HG03575 (cell line): ENCODE results near the gene ACOT11.

Experiments used
- ATAC-seq: cut with Tn5 transposase; IDR thresholded peaks from one replicate; pipeline ENCODE4 v1.9.1; 2021; ENCODE audit not compliant: unreplicated experiment, insufficient number of reproducible peaks, low FRiP score; ENCODE audit errors: extremely low read depth

Gene ACOT11

DNA sequence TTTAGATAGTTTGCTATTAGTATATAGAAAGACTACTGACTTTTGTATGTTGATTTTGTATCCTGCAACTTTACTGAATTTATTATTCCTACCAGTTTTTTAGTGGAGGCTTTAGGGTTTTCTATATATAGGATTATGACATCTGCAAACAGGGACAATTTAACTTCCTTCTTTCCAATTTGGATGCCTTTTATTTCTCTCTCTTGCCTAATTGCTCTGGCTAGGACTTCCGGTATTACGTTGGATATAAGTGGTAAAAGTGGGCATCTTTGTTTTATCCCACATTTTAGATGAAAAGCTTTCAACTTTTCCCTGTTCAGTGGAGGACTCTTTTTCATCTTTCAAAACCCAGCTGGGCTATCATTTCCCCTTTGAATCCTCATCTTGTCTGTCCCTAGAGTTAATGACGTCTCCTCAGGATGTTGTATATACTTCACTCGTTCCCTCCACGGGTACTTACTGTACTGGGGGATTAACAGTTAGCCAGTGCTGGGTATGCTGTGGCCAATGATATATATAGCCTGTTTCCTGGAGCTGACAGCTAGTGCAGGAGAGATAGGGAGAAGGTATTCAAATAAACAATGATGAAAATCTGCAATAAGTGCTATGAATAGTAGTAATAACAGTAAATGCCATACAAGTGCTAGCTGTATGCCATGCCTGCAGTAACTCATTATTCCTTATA, 9.8 kb downstream of the ACOT11 start:
- no peak for ATAC-seq

DNA sequence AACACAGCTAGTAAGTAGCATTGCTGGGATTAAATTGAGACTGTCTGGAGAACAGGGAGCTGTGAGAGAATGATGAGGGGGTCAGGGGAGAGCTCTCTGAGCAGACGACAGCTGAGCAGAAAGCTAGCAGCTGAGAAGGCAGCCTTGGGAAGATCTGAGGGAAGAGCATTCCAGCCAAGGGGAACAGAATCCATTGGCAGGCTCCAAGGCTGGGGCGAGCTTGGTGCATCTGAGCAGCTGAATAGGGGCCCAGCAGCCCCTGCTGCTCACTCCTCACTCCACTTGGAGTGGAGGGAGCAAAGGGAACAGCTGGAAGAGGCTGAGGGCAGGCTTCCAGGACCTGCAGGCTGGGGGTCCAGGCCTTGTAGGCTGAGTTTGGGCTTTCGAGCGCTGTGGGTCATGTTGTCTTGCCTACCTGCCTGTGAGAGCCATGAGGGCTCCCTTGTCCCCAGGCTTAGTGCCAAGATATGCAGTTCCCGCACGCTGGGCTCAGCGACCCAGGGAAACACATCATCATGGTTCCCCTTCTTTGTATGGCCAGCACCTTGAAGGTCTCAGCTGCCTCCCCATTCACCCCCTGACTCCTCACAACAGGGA, 10.5 kb downstream of the ACOT11 start:
- ATAC-seq: no peak

DNA sequence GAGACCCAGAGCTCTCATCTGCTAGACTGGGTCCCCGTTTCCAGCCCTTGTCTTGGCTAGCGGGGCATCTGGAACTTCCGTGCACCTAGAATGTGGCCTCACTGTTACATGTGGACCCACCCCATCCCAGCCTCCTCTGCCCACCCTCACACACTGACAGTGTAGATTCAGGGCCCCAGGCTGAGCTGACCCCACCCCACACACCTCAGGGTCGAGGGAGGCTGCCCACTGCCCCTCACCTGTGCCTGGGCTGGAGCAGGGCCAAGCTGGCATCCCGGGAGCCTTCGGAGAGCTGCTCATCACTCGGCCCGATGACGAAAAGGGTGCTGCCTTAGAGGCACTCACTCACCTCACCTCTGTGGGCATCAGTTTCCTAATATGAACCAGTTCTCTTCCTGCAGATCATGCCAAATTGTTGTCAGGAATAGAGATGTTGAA, 11.1 kb downstream of the ACOT11 start:
- no peak for ATAC-seq

DNA sequence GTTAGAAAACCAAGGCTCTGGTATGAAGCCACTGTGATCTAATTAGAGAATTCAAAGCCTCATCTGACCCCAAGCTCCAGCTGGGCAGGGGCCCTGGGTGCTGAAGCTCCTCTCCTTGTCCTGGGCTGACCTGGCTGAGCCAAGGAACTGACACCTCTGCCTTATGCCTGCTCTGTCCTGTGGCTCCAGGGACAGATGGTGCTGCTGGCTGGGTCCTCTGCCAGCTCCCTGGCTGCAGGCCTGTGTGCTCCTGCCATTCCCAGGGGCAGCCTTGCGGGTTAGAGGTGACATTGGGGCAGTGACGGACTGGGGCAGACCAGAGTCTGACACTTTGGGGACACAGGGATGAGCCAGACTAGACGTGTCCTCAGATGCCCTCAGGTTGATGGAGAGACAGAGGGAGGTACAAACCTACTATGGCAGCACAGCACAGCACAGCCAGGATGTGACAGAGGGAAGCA, 11.8 kb downstream of the ACOT11 start:
- no peak for ATAC-seq

DNA sequence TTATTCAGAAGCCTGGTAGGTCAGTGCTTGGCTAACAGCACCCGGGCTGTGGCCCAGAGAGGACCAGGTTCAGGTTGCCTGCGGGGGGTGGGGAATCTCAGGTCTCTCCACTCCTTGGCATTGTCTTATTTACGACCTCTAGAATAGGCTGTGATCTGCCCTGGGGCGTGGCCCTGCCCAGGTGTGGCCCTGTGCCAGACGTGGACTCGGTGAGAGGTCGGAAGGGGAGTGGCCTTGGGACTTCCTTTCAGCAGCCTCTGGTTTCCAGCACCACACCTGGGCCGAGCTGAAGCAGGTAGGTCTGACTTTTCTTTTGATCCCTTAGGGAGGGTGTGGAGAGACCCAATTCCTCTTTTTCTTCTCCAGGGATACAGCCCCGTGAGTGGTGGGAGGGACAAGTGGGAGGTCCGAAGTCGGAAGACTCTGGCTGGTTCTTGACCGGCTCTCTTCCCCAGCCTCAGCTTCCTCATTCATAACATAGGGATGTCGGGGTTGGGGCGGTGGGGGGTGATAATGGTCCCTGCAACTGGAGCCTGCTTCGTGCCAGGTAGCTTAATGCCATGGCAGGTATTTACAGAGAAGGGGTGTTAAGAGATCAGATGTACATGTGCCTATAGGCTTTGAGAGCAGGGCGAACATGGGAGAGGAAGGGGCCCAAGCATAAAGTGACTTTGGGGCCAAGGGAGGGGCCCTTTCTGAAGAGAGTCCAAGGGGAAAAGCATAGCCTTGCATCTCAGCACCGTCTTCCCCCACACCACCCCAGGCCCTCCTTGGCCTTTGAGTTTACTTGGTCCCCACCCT, 16.5 kb downstream of the ACOT11 start:
- ATAC-seq: no peak

DNA sequence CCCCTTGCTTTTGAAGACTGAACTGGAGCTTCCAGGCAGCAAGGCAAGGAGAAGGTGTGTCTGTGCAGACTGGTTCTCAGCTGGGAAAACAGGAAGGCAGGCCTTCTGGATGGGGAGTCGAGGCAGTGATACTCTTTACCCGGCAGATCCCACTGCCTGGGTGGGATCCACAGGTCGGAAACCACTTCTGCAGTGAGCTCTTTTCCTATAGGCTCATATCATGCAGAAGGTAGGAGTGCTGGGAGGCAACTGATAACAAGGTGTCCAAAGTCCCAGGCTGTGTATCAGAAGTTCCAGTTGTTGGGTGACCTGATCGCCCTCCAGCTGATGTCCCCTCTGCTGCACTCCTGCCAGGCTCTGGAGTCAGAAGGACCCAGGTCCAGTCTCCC, 17.1 kb downstream of the ACOT11 start:
- ATAC-seq: no peak

DNA sequence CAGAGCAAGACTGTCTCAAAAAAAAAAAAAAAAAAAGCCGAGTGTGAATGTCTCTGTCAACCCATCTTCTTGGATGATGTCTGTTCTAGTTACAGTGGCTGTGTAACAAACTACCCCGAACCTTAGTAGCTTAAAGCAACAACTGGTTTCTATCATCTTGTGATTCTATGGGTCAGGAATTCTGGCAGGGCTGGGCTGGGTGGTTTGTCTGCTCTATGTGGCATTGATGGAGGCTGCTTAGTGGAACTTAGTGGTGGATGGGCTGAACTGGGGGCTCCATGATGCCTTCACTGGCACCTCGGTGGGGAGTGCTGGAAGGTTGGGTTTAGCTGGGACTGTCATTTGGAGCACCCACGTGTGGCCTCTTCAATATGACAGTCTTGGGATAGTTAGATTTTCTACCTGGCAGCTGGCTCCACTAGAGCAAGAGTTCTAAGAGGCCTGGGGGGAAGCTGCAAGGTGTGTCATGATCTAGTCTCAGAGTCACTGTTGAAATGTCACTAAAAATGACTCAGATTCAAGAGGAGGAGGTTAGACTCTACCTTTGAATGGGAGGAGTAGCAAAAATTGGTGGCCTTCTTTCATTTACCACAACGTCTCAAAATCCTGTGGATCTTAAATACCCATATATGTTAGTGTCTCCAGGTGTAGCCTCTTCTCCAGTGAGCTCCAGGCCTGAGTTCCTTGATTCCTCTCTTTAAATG, 18.6 kb downstream of the ACOT11 start:
- ATAC-seq: no peak

DNA sequence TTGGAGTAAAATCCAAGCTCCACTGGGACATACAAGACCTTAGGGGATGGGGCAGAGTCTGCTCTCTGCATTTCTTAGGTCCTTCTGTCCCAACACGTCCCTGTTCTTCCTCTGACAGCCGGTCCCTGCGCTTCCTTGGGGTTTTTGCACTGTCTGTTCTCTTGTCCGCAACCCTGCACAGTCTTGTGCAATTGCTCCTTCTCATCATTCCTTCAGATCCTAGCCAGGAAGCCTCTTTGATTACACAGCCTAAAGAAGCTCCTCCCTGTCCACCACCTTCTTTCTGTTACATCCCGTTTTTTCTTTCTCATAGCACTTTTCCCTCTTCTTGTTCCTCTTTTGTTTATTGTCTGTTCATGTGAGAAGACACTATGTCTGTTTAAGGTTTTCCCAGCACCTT, 19.9 kb downstream of the ACOT11 start:
- no peak for ATAC-seq

DNA sequence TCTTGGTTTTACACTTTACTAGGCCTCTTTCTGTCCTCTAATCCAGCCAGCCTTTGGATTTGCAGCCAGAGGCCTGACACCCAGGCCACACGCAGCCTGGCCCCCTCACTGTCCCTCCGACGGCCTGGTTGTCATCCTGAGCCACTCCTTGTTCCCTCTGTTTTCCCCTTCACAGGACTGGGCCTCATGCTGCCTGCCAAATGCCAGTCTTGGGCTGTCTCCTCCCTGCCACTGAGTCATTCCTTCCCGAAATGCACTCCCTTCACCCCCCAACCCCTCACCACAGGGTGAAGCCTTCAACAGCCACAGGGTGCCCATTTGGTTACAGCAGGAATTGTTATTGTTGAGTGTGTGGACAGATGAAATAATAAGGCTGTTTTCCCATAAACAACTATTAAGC, 21.3 kb downstream of the ACOT11 start:
- ATAC-seq: no peak

DNA sequence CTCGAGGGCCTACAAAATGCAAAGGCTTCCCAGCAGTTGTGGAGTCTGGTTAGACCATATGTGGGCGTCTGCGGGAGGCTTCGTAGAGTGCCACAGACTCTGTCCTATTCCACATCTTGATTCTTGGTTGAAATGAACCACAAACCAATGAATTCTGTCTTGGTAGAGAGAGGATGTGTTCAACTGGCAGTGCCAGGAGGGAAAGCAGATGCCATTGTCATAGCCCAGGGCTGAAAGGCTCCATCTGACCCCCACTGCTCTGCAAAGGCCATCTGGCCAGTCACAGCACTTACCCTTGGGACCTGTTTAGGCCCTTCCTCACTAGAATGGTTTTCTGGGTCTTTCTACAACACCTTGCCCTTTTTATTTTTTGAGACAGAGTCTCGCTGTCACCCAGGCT, 22.1 kb downstream of the ACOT11 start:
- ATAC-seq: no peak

DNA sequence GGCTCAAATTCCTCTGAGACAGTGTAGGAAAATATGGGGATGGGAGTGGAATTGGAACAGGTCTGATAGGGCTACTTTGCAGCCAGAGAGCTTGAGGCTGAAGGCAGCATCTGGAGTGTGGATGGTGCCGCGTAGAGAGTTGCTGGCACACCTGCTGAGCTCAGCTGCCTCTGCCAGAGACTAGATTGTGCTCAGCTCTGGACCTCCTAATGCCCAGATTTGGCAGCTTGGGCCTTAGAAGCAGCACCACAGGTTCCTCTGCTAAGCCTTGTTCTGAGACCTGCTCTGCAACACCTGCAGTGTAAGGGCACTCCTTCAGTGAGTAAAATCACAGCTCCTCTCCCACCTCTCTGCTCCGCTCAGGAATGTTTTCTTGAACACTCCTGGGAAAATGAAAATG, 23.3 kb downstream of the ACOT11 start:
- ATAC-seq: no peak

DNA sequence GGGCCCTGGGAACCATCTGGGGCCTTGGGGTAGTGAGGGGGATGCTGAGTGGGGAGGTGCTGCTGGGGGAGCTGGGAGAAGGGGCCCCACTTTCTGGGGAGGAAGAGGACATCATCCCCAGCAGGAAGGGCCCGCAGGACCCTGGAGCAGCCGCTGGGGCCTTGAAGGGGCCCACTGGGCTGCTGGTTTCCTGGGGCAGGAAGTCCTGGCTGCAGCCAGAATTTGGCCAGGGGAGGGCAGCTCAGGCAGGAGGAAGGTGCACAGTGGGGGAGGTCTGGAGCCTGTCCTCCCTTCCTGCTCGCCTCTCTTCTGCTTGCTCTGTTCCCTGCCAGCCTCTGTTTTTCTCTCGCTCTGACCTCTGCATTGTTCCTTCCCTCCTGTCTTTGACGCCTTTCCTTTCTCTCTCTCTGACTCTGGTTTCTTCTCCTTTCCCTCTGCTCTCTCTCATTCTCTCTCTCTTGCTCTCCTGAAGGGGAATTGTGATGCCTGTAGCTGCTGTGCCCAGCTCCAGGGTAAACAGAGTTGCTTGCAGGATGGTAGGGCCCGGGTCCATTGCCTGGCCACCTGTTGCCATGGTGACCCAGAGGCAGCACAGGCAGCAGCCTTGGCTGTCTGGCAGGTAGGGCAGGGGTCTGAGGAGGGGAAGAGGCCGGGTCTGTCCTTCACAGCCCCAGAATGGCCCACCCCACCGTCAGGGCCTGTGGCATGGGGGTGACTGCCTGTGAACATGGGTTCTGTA, 23.9 kb downstream of the ACOT11 start:
- no peak for ATAC-seq

DNA sequence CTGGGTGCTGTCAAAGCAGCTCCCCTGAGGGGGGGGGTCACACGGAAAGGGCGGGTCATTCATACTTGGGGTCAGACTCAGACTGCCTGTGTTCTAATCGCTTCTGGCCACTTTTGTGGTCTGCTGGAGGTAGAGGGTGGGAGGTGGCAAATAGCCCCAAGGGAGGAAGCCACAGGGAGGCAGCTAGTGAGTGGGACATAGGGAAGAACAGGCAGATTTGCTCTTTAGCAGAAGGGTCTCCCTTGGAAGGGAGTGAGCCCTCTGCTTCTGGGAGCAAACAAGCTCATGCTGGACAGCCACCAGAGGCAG, 24.5 kb downstream of the ACOT11 start:
- ATAC-seq: no peak

DNA sequence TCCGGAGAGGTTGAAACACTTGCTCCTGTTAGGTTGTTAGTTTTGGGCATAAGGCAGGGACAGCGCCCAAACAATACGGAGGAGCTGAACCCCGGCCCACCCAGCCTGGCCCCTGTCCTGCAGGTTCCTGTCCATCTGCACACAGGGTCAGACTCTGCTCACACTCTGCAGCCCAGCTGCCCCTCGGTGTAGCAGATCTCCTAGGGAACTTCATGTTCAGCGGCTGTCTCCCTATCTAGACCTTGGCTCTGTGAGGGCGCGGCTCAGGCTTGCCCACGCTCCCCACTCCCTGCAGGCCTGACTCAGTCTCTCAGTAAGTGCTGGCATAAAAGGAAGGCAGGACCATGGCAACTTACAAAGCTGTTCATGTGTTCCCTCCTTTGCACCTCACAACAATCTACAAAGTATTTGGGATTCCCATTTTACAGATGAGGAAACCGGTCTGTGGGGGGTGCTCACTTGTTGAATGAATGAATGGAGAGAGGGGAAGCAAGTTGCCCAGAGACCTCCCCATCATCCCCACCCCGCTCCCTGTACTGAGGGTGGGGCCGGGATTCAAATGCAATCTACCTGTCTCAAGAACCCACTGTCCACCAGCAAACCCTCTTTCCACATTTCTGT, 26.2 kb downstream of the ACOT11 start:
- no peak for ATAC-seq

DNA sequence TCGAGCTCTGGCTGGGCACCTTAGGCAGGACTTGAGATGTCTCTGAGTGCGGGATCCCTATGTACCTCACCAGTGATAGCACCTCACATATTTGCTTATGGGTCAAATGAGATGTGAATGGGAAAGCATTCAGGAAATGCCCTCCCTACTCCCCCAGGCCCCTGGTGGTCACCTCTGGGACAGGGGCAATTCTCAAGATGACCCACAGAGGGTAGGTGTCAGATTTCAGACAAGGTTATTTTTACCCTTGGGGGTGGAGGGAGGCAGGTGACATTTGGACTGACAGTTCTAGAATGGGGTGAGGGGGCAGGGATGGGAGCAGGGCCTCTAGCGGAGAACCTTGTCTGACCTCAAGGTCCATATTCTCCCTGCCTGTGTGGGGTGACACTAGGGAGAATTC, 27.1 kb downstream of the ACOT11 start:
- ATAC-seq: no peak

DNA sequence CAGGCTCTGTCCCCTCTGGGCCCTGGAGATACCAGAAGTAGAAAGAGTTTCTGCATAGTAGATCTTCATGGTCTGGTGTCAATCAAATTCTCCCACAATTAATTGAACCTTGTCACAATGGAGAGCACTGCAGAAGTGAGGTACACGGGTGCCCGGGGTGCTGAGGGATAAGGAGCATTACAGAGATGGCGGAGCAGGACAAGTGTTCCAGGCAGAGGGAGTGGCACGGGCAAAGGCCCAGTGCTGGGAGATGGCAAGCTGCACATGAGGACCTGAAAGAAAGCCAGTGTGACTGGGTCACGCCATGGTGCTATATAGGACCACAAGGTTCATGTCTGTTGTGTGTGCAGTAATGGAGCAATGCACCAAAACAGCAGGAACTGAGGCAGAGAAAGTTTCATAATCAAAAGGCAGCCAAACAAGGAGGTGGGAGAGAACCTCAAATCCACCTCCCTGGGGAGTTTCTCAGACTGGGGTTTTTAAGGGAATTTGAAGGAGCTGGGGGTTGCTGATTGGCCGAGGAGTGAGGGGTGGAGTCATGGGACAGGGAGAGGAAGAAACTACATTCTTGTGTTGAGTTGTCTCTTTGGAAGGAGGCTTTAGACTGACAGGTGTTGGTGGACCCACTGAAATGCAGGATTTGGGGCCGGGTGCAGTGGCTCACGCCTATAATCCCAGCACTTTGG, 27.7 kb downstream of the ACOT11 start:
- ATAC-seq: no peak

DNA sequence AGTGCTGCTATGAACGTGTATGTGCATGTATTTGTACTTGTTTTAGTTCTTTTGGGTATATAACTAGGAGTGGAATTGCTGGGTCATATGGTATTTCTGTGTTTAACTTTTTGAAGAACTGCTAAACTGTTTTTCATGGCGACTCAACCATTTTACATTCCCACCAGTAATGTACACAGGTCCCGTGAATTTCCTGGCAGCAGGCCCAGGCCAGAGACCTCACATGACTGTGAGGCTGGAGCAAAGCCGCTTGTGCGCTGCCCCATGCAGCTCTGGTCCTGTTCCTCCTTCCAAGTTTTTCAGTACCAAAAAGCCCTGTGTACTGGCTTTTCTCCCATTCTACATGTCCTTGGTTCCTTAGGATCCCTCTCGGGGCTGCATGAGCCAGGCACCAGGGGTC, 29.6 kb downstream of the ACOT11 start:
- no peak for ATAC-seq

DNA sequence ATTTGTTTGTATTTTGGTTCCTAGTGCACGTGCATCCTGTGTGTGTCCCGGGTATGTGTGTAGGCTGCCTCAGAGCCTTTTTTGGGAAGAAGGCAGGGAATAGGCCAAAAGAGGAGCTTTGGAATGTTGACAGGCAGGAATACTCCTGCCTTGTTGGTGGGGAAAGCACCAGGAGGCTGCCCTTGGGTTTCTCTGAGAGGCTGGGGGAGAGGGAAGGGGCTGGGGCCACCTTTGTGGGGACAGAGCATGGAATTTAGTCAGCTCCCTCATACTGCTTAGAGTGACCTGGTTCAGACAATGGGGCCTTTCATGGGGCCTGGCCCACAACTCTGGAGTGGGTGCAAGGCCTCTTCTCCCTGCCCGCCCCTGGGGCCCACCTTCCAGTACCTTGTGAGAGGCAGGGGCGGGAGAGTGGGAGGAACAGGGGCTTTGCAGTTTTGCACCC, 31.3 kb downstream of the ACOT11 start:
- no peak for ATAC-seq
